SKM-1 (cell line): Measurements from ENCODE around the gene TCERG1L.
"Not testable (repeated sequence)": the region's sequence is repeated elsewhere in the genome, so short reads cannot be mapped to it uniquely, and the experiment has no call there.

ENCODE experiments used
- DNase-seq: peaks from one replicate; lab custom pipeline; 2025; ENCODE audit not compliant: unreplicated experiment; lab: John Stamatoyannopoulos, UW

Gene TCERG1L

DNA sequence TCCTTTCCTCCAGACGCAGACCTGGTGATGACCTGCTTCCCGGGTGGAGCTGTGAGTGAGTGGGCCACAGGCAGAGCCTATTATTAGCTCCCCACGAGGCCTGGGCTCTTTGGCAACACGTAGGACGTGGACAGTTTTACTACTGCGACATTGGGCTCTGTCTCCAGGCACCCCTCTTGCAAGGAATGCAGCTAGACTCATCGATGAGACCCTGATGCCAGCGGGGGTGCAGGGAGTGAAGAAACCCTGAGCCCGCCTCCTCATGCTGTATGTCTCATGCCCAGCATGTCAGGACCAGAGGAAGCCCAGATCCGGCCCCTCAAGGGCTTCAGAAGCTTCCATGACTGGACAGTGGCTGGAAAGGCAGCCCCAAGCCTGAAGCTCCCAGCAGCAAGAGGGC is 161.9 kb downstream of the TCERG1L start:
- DNase-seq, result no peak

DNA sequence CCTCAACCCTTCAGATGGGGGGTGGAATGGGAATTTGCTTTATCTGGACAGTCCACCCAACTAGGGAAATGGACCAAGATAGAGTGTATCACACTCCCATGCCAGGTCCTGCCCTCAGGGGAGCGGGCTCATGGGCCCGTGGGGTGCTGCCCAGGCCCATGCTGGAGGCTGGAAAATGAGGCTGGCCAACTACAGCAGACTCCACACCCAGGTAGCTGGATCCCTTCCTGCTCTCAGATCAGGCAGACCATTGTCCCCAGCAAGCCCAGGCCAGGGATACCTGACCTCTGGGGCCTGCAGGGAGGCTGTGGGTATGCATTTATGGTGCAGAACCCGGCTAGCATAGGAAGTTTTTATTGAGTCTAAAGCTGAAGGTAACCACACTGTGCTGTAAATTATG is 162.4 kb downstream of the TCERG1L start:
- DNase-seq, result no peak

DNA sequence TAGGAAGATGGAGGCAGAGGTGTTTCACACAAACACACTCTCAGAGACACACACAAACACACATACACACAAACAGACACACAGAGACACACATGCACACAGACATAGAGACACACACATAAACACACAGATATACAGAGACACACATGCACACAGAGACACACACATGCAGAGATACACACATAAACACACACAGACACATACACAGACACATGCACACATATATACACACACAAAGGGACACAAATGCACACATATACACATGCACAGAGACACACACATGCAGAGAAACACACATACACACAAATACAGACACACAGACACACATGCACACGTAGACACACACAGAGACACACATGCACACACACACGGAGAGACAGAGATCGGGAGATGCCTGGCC is 163.3 kb downstream of the TCERG1L start:
- no peak for DNase-seq

DNA sequence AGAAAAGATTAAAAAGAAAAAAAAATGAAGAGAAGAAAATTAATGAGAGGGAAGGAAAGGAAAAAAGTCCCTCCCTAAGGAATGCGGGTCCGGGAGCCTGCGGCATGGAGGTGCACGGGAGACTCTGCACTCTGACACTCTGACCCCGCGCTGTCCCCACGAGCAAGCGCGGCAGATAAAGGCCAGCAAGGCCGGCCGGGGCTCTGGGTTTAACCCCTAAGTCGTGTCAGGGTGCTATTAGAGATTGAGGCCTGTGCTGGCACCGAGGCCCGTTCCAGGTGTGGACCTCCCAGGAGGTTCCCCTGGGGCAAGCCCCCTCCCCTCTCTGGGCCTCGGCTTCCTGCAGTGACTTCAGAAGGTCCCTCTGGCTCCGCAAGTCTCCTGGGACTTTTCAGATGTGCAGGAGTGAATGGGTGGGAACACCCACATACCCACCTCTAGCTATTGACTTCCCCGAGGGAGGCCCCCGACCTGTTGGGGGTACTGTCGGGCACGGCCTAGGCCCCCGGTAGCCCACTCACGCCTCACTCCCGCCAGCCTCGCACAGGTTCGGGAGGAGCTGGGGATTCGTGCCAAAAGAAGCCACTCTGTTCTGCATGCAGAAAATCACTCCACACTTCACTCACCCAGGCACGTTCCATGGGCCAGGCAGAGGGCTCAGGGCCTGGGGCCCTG is 164.1 kb downstream of the TCERG1L start:
- no peak for DNase-seq

DNA sequence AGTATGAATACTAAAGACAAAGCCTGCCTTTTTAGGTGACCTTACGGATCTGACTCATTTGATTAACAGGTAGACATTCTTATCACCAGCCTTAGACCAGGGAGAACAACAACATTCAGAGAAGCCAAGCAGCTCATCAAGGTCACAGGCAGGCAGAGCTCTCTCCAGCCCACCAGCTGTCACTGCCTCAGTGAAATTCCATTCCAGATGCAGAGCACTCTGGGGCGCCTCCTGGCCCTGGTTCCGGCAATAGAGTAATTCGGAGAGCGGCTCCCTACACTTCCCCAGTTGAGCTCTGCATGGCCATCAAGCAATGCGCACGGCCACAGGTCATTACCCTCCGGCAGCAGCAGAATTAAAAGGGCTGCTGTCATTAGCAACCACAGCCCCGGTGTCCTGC is 164.7 kb downstream of the TCERG1L start:
- DNase-seq, result no peak

DNA sequence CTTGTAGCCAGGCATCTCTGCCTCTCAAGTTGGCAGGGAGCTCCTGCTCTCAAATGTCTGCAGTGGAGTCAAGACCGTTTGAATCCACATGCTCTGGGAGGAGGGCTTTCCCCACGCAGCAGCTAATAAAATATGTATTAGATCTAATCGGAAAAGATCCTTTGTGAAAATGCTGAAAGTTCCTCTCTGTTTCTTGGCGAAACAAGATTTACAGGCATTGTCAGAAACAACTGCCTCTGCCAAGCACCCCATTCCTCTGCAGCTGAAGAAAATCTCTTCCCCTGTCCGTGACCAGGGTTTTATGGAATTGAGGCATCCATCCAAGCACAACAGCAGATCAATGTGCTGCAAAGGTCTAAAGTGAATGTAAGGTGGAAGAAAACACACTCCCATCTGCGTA is 165.8 kb downstream of the TCERG1L start:
- no peak for DNase-seq

DNA sequence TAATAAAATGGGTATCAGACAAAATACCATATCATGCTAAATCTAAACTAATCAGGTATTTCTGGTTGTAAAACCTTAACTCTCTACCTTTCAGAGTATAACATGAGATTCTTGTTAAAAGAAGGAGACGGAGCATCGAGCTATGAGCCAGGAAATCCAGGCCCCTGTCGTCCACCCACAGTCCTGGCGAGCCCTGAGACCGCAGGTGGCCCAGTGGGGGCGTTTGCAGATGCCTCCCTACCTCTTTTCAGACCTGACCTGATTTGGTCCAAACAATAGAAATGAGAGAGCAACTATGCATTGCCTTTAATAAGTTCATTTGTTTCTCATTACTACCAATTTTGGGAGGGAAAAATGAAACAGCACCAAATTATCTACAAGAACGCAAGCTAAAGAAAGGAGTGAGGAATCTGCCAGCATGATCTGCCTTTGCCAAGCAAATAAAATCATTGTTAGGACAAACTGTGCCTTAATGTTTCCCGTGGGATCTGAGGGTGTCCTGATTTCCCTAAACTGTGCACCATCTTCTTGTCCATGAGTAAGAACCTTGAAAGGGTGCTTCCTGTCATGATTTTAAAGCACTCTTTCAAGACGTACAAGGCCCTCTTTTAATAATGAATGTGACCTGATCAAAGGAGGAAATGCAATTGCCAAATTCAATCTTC is 166.7 kb downstream of the TCERG1L start:
- DNase-seq, result no peak

DNA sequence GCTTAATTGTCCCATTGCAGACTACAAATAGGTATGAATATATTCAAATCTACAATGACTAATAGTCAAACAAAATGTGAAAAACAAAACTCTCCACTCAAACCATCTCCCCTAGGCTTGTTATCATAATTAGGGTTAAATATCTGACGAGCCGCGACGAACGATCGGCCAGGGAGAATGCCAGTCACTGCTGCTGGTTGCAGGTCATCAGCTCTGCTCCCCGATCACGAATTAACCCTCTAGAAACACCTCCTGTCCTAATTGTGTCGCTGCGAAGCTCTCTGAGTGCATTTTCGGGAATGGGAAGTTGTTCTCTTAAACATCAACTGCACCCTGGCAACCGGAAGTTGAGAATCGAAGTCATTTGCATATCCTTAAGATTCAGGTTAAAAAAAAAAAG is 167.3 kb downstream of the TCERG1L start:
- no peak for DNase-seq

DNA sequence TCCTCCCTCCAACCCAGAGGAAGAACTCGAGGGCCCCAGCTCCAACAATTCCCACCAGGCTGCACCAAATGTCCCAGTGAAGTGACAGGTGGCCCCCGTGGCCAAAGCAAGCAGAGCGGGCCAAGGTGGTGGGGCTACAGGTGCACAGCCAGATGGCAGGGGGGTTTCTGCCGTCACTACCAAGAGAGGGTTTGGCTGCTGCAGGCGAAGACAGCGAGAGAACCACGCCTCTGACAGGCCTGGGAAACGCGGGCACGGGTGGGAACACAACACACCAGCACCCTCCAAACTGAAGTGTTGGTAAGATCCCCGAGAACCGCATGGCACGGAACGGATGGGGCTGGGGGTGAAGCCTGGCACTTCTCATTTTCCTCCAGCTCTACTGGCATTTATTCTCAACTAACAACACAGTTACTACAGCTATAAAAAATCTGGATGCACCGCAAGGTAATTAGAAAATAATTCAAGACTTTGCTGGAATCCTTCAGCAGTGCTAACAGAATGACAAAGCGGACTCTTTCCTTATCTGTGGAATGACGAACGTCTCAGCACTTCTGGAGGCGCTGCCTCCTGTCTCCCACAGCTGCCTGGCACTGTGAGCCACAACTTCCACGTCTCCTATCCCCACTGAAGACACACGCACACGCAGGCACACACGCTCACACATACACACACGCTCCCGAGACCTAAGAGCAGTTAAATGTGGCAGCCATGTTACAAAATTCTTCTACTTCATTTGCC is 167.9 kb downstream of the TCERG1L start:
- DNase-seq, result no peak

DNA sequence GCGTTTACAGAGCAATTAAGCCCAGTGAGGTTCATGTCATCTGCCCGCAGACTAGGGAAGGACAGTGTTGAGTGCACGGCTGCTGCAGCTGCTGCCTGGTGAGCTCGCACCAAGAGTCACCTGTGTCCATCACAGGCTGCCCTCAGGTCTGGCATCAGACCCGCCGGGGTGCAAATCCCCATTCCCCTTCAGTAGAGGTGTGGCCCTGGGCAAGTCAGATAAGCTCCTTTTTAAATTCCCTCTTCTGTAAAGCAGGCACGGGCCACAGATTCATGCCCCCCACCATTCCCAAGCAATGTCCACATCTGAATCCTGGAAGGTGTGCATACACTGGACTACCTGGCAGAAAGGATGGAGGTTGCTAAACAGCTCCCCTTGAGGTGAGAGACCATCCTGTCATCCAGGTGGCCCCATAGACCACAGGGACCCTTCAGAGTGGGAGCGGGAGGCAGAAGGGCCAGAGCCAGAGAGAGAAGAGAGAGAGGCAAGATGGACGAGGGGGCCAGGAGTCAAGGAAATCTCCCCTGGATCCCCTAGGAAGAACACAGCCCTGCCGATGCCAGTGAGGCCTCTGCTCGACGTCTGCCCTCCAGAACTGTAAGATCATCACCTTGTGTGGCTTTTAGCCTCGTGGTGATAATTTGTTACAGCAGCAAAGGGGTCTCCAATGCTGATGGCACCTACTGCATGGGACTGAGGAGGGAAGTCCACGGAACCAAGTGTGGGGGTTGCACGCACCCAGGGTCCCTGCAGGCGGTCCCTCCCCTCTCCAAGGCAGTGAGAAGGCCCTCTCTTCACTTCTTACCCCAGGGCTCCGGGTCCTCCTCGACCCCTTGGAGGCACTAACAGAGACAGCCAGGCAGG is 168.8 kb downstream of the TCERG1L start:
- no peak for DNase-seq

DNA sequence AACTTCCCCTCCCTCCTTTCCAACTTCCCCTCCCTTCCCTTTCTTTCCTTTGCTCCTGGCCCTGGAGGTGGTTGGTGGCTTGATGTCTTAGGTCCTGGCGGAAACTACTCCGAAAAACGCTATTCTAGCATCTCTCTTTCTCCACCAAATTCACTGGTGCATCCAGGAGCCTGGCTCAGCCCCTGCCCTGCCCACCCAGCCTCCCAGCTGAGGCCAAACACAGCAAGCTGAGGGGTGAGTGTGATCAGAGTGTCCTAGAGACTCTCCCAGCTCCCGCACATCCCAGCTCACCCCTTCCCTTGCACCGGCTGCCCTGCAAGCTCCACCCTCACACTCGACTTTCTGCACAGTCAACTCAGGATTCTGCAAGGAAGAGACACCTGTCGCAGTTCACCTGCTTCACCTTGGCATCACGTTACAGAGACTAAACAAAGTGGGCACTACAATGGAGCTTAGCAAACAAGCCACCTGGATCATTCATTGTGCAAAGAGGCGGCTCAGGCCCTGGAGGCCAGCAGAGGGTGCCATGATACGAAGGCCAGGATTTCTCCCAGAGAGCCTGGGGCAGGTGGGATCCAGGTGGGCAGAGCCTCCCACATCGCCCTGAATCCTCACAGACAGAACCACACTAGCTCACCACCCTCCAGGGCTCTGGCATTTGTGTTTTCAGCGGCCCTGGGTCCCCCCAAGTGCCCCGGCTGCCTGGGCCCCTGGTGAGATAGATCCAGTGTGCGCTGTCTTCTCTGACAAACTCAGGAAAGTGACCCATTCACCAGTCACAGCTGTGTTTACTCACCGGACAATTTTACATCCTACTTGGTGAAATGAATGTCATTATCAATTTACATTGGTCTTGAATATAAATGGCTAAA is 169.6 kb downstream of the TCERG1L start:
- no peak for DNase-seq

DNA sequence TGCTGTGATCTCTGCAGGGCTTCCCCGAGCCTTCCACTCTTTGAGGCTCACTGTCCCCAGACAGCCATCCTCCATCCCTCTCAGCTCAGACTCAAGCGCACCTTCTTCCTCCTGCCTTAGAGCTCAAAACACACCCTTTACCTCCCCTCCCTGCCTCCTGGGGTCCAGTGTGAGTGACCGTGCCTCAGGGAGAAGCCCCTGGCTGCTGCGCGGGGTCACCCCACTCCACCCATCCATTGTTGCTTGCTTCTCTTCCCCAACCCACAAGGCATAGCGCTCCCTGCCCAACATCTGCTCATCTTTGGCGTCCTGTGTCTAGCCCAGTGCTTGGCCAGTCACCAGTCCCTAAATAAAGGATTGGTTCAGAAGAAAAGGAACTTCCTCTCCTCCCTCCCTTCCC is 170.3 kb downstream of the TCERG1L start:
- no peak for DNase-seq

DNA sequence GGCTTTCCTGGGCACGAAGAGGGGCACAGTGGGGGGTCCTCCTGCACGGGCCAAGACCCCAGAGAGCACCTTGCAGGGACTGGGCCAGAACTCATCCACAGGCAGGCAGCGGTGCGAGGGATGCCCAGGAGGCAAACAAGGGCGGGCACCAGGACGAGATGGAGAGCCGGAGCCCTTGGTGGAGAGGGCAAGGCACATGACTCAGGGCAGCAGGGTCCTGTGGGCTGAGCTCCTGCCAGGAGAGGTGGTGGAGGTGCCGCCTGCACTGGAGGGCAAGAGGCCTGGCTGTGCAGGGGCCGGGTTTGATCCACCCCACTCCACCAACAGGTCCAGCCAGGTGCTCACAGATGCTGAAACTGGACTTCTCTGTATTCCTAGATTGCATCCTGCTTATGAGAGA is 170.9 kb downstream of the TCERG1L start:
- DNase-seq, result no peak

DNA sequence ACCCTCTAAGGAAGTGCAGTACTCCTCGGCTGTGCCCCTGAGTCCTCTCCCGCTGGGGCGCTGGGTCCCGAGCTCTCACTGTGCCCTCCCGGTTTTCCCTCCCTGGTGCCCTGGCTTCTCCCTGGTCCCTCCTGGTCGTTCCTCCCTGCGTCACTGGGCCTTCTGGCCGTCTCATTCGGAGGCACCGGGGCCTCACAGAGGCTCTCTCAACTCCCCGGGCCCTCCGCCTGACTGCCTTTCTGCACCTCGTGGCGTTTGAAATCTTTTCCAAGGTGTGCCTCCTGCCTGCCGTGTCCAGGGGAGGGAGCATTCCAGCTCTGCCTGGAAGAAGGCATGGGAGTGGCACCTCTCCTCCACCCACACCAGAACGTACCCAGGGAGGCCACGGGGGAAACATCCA is 174.3 kb downstream of the TCERG1L start:
- DNase-seq, result no peak

DNA sequence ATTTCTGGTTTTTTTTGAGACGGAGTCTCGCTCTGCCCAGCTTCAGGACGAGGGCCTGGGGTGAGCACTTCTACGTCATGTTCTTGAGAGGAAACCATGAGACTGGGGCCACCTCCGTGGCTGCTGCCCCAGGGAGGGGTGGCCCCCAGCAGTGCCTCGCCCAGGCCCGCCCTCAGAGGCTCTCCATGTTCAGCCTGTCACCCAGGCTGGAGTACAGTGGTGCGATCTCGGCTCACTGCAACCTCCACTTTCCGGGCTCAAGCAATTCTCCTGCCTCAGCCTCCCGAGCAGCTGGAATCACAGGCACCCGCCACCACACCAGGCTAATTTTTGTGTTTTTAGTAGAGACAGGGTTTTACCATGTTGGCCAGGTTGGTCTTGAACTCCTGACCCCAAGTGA is 175.2 kb downstream of the TCERG1L start:
- not testable (repeated sequence) for DNase-seq

DNA sequence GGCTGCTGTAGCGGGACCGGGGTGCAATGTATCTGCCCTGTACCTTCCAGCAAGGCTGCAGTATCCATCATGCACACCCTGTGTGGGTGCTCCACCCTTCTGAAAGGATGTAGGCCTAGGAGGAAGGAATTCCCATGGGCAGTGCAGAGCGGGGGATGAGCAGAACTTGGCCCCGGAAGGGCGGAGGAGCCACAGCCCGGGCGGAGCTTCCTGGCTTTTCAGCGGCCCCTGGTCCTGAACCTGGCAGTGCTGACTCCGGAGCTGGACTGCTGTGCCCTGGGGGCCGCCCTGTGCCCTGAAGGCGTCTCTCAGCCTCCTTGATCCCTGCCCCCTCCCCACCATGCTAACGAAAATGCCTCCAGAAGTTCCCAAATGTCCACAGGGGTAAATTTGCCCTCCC is 175.8 kb downstream of the TCERG1L start:
- DNase-seq, result no peak

DNA sequence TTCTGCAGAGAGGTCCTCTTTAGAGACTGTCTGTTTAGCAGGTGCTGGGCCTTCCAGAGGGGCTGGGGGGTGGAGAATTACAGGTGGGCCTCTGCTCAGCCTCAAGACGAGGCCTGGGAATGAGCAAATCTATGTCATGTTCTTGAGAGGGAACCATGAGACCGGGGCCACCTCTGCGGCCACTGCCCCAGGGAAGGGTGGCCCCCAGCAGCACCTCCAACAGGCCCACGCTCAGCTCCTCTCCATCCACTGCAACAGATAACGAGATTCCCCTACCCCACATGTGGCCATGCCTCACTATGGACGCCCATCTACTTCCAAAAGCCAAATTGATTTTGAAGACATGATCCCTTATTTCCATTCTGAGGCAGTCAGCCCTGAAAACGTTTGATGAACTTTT is 176.9 kb downstream of the TCERG1L start:
- no peak for DNase-seq

DNA sequence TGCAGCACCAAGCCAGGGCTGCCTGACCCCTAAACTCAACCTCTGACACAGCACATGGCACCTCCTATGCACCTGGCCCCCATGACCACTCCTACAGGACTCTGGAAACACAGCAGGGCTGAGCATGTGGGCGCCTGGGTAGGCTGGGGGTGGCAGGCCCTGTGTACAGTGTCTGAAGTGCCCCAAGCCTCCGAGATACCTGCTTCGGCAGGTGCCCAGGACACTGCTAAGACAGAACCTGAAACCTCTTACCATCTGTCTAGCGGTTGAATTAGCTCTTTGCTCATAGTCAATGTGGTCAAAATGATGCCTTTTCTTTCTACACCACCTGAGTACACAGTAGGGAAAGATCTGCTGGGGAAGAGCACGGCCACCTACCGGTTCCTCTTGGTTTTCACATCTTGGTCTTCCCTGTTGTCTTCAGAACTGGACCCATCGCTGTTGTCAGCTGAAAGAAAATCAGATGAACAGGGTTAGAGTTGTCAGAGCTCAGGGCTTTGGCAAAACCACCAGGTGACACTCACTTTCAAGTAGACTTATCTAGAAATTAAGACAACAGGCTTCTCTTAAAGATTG is 177.4 kb downstream of the TCERG1L start:
- no peak for DNase-seq

DNA sequence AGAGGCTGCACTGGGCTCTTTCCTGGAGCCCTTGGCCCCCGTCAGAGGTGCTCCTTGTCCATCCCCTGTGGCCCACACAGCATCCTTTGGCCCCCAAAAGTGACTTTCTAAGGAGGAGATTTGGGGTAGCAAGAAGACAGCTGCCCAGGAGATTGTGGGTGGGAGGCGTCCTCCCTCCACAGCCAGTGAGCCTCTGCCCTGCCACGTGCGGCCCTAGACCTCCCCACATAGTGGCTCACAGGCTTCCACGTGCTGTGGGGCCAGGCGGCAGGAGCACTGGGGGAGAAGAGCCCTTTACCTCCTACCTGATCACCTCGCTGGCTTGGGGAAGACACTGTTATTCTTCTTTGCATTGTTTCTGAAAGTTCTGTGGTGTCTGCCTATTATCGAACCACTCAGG is 178.8 kb downstream of the TCERG1L start:
- DNase-seq, result no peak
